DMS79 (cell line): ENCODE results near the gene SLC25A36.
"Not testable (repeated sequence)": the region's sequence is repeated elsewhere in the genome, so short reads cannot be mapped to it uniquely, and the experiment has no call there.

Source experiments
- DNase-seq: peaks from one replicate; lab custom pipeline; 2025; lab: John Stamatoyannopoulos, UW

The SLC25A36 gene

GRCh38 chr3:140995881-140996280, 54.2 kb downstream of the SLC25A36 start:
- no peak for DNase-seq

GRCh38 chr3:141000027-141000663, 58.5 kb downstream of the SLC25A36 start:
- DNase-seq, result no peak

- DNase-seq, result no peak
Observed at GRCh38 chr3:141000686-141001085, 59.0 kb downstream of the SLC25A36 start.

GRCh38 chr3:141006344-141006743, 64.7 kb downstream of the SLC25A36 start:
- no peak for DNase-seq

- no peak for DNase-seq
Observed at GRCh38 chr3:141009496-141009895, 67.9 kb downstream of the SLC25A36 start.

GRCh38 chr3:141011232-141011996, 69.8 kb downstream of the SLC25A36 start:
- peak; percentile 10 for DNase-seq

GRCh38 chr3:141011997-141012262, 70.3 kb downstream of the SLC25A36 start:
- DNase-seq, result no peak

GRCh38 chr3:141012571-141012970, 70.9 kb downstream of the SLC25A36 start:
- no peak for DNase-seq

- DNase-seq, result no peak
Observed at GRCh38 chr3:141015481-141015880, 73.8 kb downstream of the SLC25A36 start.

GRCh38 chr3:141017366-141018322, 76.0 kb downstream of the SLC25A36 start:
- DNase-seq, result not testable (repeated sequence)

- DNase-seq, result no peak
Observed at GRCh38 chr3:141019244-141019643, 77.6 kb downstream of the SLC25A36 start.

GRCh38 chr3:141020143-141020830, 78.7 kb downstream of the SLC25A36 start:
- no peak for DNase-seq

GRCh38 chr3:141021261-141021660, 79.6 kb downstream of the SLC25A36 start:
- no peak for DNase-seq
